Liver (tissue), 3 donors: ENCODE data around the gene MYO15B.

Source experiments
- FOXA1 ChIP-seq: IDR thresholded peaks from 2 replicates; pipeline ENCODE4 v1.6.1; 2016; ENCODE audit warnings: antibody characterized with exemption
- FOXA2 ChIP-seq: IDR thresholded peaks from 2 replicates; pipeline ENCODE4 v1.6.1; 2016; ENCODE audit warnings: antibody characterized with exemption
- HNF4G ChIP-seq: IDR thresholded peaks from 2 replicates; pipeline ENCODE4 v1.6.1; 2016; ENCODE audit warnings: antibody characterized with exemption
- RAD21 ChIP-seq, 2 donors: IDR thresholded peaks; 2 replicates each; pipeline ENCODE4 v1.6.1; 2016; ENCODE audit warnings: antibody characterized with exemption in 2 of 2, mild to moderate bottlenecking in 2 of 2
- SP1 ChIP-seq: IDR thresholded peaks from 2 replicates; pipeline ENCODE4 v1.6.1; 2018; ENCODE audit warnings: antibody characterized with exemption, mild to moderate bottlenecking
- TAF1 ChIP-seq: conservative IDR thresholded peaks from 2 replicates; pipeline ENCODE4 v1.6.1; 2016; ENCODE audit warnings: antibody characterized with exemption, mild to moderate bottlenecking
- YY1 ChIP-seq: IDR thresholded peaks from 2 replicates; pipeline ENCODE4 v1.6.1; 2016; ENCODE audit warnings: antibody characterized with exemption, mild to moderate bottlenecking
- TF ChIP-seq, protein P1 (sequence below): fragments of 150-350 bp; IDR thresholded peaks from 2 replicates; pipeline ENCODE4 v1.5.1; 2017; ENCODE audit warnings: improper control_type of control experiment, low read depth, low read length; ENCODE audit not compliant: missing input control
- TF ChIP-seq, protein P2 (sequence below): IDR thresholded peaks from 2 replicates; pipeline ENCODE4 v1.6.1; 2016; ENCODE audit warnings: antibody characterized with exemption
- TF ChIP-seq, protein P3 (sequence below): IDR thresholded peaks from 2 replicates; pipeline ENCODE4 v1.6.1; 2016; ENCODE audit warnings: antibody characterized with exemption
- TF ChIP-seq, protein P4 (sequence below): IDR thresholded peaks from 2 replicates; pipeline ENCODE4 v1.6.1; 2016; ENCODE audit warnings: antibody characterized with exemption, mild to moderate bottlenecking
- TF ChIP-seq, protein P5 (sequence below): IDR thresholded peaks from 2 replicates; pipeline ENCODE4 v1.6.1; 2016; ENCODE audit warnings: antibody characterized with exemption
- donor health status: healthy.
- donor health status: healthy.

DNA sequence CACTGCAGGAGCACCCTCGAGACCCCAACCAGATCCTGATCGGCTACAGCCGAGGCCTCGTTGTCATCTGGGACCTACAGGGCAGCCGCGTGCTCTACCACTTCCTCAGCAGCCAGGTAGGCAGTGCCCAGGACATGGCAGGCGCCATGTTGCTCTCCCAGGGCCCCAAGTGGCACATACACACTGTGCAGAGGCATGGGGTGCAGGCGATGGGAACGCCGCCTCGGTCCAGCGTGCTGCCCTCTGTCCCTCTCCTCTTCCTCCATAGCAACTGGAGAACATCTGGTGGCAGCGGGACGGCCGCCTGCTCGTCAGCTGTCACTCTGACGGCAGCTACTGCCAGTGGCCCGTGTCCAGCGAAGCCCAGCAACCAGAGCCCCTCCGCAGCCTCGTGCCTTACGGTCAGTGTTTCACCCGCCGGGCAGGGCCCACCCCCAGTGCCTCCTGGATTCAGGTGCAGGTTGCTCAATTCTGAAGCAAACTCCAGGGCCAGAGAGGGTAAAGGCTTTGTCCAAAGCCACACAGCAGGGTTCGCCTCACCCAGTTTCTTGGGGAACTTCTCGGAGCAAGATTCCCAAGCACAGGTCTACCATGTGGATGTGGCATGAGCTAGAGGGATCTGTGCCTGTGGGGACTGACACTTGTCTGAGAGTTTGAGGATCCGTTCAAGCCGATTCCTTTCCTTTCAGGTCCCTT, 24.4 kb upstream of the MYO15B start:
- TF ChIP-seq, protein P1, sequence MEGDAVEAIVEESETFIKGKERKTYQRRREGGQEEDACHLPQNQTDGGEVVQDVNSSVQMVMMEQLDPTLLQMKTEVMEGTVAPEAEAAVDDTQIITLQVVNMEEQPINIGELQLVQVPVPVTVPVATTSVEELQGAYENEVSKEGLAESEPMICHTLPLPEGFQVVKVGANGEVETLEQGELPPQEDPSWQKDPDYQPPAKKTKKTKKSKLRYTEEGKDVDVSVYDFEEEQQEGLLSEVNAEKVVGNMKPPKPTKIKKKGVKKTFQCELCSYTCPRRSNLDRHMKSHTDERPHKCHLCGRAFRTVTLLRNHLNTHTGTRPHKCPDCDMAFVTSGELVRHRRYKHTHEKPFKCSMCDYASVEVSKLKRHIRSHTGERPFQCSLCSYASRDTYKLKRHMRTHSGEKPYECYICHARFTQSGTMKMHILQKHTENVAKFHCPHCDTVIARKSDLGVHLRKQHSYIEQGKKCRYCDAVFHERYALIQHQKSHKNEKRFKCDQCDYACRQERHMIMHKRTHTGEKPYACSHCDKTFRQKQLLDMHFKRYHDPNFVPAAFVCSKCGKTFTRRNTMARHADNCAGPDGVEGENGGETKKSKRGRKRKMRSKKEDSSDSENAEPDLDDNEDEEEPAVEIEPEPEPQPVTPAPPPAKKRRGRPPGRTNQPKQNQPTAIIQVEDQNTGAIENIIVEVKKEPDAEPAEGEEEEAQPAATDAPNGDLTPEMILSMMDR = no peak
- TF ChIP-seq, protein P2, sequence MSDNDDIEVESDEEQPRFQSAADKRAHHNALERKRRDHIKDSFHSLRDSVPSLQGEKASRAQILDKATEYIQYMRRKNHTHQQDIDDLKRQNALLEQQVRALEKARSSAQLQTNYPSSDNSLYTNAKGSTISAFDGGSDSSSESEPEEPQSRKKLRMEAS = no peak
- TF ChIP-seq, protein P3, sequence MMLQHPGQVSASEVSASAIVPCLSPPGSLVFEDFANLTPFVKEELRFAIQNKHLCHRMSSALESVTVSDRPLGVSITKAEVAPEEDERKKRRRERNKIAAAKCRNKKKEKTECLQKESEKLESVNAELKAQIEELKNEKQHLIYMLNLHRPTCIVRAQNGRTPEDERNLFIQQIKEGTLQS = no peak
- no peak for TF ChIP-seq TAF1
- no peak for TF ChIP-seq RAD21 (IDR thresholded peaks at IDR 0.05)
- TF ChIP-seq, protein P4, sequence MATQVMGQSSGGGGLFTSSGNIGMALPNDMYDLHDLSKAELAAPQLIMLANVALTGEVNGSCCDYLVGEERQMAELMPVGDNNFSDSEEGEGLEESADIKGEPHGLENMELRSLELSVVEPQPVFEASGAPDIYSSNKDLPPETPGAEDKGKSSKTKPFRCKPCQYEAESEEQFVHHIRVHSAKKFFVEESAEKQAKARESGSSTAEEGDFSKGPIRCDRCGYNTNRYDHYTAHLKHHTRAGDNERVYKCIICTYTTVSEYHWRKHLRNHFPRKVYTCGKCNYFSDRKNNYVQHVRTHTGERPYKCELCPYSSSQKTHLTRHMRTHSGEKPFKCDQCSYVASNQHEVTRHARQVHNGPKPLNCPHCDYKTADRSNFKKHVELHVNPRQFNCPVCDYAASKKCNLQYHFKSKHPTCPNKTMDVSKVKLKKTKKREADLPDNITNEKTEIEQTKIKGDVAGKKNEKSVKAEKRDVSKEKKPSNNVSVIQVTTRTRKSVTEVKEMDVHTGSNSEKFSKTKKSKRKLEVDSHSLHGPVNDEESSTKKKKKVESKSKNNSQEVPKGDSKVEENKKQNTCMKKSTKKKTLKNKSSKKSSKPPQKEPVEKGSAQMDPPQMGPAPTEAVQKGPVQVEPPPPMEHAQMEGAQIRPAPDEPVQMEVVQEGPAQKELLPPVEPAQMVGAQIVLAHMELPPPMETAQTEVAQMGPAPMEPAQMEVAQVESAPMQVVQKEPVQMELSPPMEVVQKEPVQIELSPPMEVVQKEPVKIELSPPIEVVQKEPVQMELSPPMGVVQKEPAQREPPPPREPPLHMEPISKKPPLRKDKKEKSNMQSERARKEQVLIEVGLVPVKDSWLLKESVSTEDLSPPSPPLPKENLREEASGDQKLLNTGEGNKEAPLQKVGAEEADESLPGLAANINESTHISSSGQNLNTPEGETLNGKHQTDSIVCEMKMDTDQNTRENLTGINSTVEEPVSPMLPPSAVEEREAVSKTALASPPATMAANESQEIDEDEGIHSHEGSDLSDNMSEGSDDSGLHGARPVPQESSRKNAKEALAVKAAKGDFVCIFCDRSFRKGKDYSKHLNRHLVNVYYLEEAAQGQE = no peak
- TF ChIP-seq SP1 = no peak
- TF ChIP-seq YY1 = no peak
- no peak for TF ChIP-seq HNF4G
- TF ChIP-seq, protein P5, sequence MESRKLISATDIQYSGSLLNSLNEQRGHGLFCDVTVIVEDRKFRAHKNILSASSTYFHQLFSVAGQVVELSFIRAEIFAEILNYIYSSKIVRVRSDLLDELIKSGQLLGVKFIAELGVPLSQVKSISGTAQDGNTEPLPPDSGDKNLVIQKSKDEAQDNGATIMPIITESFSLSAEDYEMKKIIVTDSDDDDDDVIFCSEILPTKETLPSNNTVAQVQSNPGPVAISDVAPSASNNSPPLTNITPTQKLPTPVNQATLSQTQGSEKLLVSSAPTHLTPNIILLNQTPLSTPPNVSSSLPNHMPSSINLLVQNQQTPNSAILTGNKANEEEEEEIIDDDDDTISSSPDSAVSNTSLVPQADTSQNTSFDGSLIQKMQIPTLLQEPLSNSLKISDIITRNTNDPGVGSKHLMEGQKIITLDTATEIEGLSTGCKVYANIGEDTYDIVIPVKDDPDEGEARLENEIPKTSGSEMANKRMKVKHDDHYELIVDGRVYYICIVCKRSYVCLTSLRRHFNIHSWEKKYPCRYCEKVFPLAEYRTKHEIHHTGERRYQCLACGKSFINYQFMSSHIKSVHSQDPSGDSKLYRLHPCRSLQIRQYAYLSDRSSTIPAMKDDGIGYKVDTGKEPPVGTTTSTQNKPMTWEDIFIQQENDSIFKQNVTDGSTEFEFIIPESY = no peak
- TF ChIP-seq FOXA1 = no peak
- TF ChIP-seq FOXA2 = no peak
